HepG2 (cell line): Measurements from ENCODE around the gene GDAP1L1. TPM values are rescaled to one million over a fixed set of nuclear protein-coding genes. Genes with fewer than 3 reads are reported as not detected.

Source experiments
- E2F2 ChIP-seq: sonication (generic); formaldehyde crosslinking; IDR thresholded peaks from 2 replicates; pipeline ENCODE4 v1.4.0; 2020; ENCODE audit warnings: missing genetic modification reagents, borderline replicate concordance
- ETV6 ChIP-seq: sonication (generic); formaldehyde crosslinking; conservative IDR thresholded peaks from 2 replicates; pipeline ENCODE4 v1.4.0; 2020; ENCODE audit warnings: missing genetic modification reagents
- FOSL1 ChIP-seq: sonication (generic); formaldehyde crosslinking; IDR thresholded peaks from 2 replicates; pipeline ENCODE4 v1.9.0; 2021; ENCODE audit warnings: missing genetic modification reagents, borderline replicate concordance
- GFI1 ChIP-seq: sonication (generic); formaldehyde crosslinking; IDR thresholded peaks from 2 replicates; pipeline ENCODE4 v1.5.0; 2020; ENCODE audit warnings: missing genetic modification reagents, mild to moderate bottlenecking, borderline replicate concordance
- GPN1 ChIP-seq: sonication (generic); formaldehyde crosslinking; IDR thresholded peaks from 2 replicates; pipeline ENCODE4 v1.5.1; 2020; ENCODE audit warnings: missing genetic modification reagents, borderline replicate concordance
- HDAC6 ChIP-seq: fragments of 200-600 bp; sonication (generic); IDR thresholded peaks from 2 replicates; pipeline ENCODE4 v1.7.0; 2017; ENCODE audit warnings: mild to moderate bottlenecking, antibody characterized with exemption, low read length, low read depth
- HINFP ChIP-seq: sonication (generic); formaldehyde crosslinking; IDR thresholded peaks from 2 replicates; pipeline ENCODE4 v1.4.0; 2020; ENCODE audit warnings: low read depth, mild to moderate bottlenecking, missing genetic modification reagents
- HOXA3 ChIP-seq: sonication (generic); formaldehyde crosslinking; IDR thresholded peaks from 2 replicates; pipeline ENCODE4 v1.5.0; 2020; ENCODE audit warnings: missing genetic modification reagents
- NFATC3 ChIP-seq: sonication (generic); formaldehyde crosslinking; IDR thresholded peaks from 2 replicates; pipeline ENCODE4 v1.5.1; 2020; ENCODE audit warnings: mild to moderate bottlenecking, missing genetic modification reagents
- SYNCRIP ChIP-seq: fragments of 200-400 bp; formaldehyde crosslinking; IDR thresholded peaks from 2 replicates; pipeline ENCODE4 v1.6.1; 2018; ENCODE audit warnings: mild to moderate bottlenecking, low read depth, low read length; ENCODE audit not compliant: insufficient read depth
- TOE1 ChIP-seq: sonication (generic); formaldehyde crosslinking; IDR thresholded peaks from 2 replicates; pipeline ENCODE4 v1.4.0; 2020; ENCODE audit warnings: mild to moderate bottlenecking, missing genetic modification reagents
- YEATS2 ChIP-seq: sonication (generic); formaldehyde crosslinking; IDR thresholded peaks from 2 replicates; pipeline ENCODE4 v1.4.0; 2020; ENCODE audit warnings: missing genetic modification reagents, borderline replicate concordance
- YY1 ChIP-seq: IDR thresholded peaks from 2 replicates; pipeline ENCODE4 v1.6.1; 2011; ENCODE audit warnings: low read length, low read depth, moderate library complexity, mild to moderate bottlenecking; ENCODE audit not compliant: insufficient read depth, insufficient replicate concordance
- ZBTB20 ChIP-seq: sonication (generic); formaldehyde crosslinking; IDR thresholded peaks from 2 replicates; pipeline ENCODE4 v1.8.1; 2023; ENCODE audit warnings: missing genetic modification reagents, low read depth, mild to moderate bottlenecking, borderline replicate concordance
- ZBTB37 ChIP-seq: sonication (generic); formaldehyde crosslinking; IDR thresholded peaks from 2 replicates; pipeline ENCODE4 v1.4.0; 2020; ENCODE audit warnings: mild to moderate bottlenecking, missing genetic modification reagents
- ZFYVE20 ChIP-seq: sonication (generic); formaldehyde crosslinking; IDR thresholded peaks from 2 replicates; pipeline ENCODE4 v1.8.0; 2023; ENCODE audit warnings: low read depth, mild to moderate bottlenecking, moderate library complexity, missing genetic modification reagents, borderline replicate concordance
- ZNF331 ChIP-seq: sonication (generic); formaldehyde crosslinking; IDR thresholded peaks from 2 replicates; pipeline ENCODE4 v1.4.0; 2020; ENCODE audit warnings: missing genetic modification reagents
- ZNF350 ChIP-seq: sonication (generic); formaldehyde crosslinking; IDR thresholded peaks from 2 replicates; pipeline ENCODE4 v1.4.0; 2020; ENCODE audit warnings: mild to moderate bottlenecking, low read depth, missing genetic modification reagents, borderline replicate concordance
- ZNF530 ChIP-seq: sonication (generic); formaldehyde crosslinking; IDR thresholded peaks from 2 replicates; pipeline ENCODE4 v1.5.0; 2020; ENCODE audit warnings: low read depth, mild to moderate bottlenecking, missing genetic modification reagents
- ZNF564 ChIP-seq: sonication (generic); formaldehyde crosslinking; IDR thresholded peaks from 2 replicates; pipeline ENCODE4 v1.8.1; 2023; ENCODE audit warnings: mild to moderate bottlenecking, missing genetic modification reagents
- ZNF660 ChIP-seq: sonication (generic); formaldehyde crosslinking; IDR thresholded peaks from 2 replicates; pipeline ENCODE4 v1.5.1; 2020; ENCODE audit warnings: mild to moderate bottlenecking, low read depth, missing genetic modification reagents, borderline replicate concordance
- ZNF776 ChIP-seq: sonication (generic); formaldehyde crosslinking; IDR thresholded peaks from 2 replicates; pipeline ENCODE4 v1.4.0; 2020; ENCODE audit warnings: mild to moderate bottlenecking, missing genetic modification reagents
- ZNF83 ChIP-seq: sonication (generic); formaldehyde crosslinking; IDR thresholded peaks from 2 replicates; pipeline ENCODE4 v1.4.0; 2020; ENCODE audit warnings: missing genetic modification reagents, mild to moderate bottlenecking, borderline replicate concordance
- polyA plus RNA-seq, 8 experiments: library from polyadenylated mRNA; depleted of rRNA in 3 of 8; stranded (reverse) in 7 of 8; unstranded in 1 of 8; fragments of >200 nt; fragmentation: Illumina TruSeq in 4 of 8; extraction: Trizol in 4 of 8; gene quantifications; 2 replicates each; pipeline versions ENCODE4 v1.2.1 to v1.2.3, GENCODE V29; 2011 to 2016; ENCODE audit warnings: low read depth in 4 of 8, missing spikeins in 1 of 8, mixed read lengths in 1 of 8; ENCODE audit not compliant: insufficient read depth in 1 of 8
- total RNA-seq, 5 experiments: library from RNA; depleted of rRNA; stranded (reverse); fragments of >200 nt; fragmentation: Illumina TruSeq; extraction: Trizol; gene quantifications; 2 replicates each; pipeline ENCODE4 v1.2.3, GENCODE V29; 2016; ENCODE audit warnings: low read depth in 1 of 5
- TF ChIP-seq, protein P1 (sequence below): sonication (generic); formaldehyde crosslinking; IDR thresholded peaks from 2 replicates; pipeline ENCODE4 v1.4.0; 2020; ENCODE audit warnings: missing genetic modification reagents, borderline replicate concordance

The GDAP1L1 gene
- total and polyA plus RNA-seq, 2 of the 13 experiments (the other 11 are each of a cell fraction or from before 2014, with no cell fraction given) = 0.04 TPM; not detected in 1

DNA sequence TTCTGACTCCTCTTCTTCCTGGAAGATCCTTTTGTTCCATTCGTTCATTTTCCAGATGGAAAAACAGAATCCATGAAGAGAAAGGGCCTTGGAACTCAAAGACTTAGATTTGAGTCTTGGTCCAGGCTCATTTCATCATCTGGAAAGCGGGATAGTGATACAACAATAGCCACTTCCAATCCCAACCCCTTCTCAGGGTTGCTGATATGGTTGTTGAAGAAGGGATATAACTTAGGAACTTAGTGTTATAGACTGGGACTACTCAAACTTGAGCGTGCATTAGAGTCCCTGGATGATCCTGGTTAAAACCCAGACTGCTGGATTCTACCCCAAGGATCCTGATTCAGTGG lies 1.3 kb downstream of the GDAP1L1 start (continued):
- TF ChIP-seq, protein P1, sequence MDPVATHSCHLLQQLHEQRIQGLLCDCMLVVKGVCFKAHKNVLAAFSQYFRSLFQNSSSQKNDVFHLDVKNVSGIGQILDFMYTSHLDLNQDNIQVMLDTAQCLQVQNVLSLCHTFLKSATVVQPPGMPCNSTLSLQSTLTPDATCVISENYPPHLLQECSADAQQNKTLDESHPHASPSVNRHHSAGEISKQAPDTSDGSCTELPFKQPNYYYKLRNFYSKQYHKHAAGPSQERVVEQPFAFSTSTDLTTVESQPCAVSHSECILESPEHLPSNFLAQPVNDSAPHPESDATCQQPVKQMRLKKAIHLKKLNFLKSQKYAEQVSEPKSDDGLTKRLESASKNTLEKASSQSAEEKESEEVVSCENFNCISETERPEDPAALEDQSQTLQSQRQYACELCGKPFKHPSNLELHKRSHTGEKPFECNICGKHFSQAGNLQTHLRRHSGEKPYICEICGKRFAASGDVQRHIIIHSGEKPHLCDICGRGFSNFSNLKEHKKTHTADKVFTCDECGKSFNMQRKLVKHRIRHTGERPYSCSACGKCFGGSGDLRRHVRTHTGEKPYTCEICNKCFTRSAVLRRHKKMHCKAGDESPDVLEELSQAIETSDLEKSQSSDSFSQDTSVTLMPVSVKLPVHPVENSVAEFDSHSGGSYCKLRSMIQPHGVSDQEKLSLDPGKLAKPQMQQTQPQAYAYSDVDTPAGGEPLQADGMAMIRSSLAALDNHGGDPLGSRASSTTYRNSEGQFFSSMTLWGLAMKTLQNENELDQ (CRISPR knock-in tag) = no peak
- no peak; the same call in 1 of the 2 replicates for TF ChIP-seq ZNF350 (CRISPR knock-in tag)
- no peak for TF ChIP-seq ZNF564 (CRISPR knock-in tag)
- TF ChIP-seq ZBTB20 (CRISPR knock-in tag) = no peak
- no peak for TF ChIP-seq FOSL1
- TF ChIP-seq ZNF331 (CRISPR knock-in tag) = no peak
- no peak for TF ChIP-seq YY1
- no peak for TF ChIP-seq NFATC3 (CRISPR knock-in tag)
- no peak; the same call in 1 of the 2 replicates for TF ChIP-seq ZNF776 (CRISPR knock-in tag)
- TF ChIP-seq ZNF83 = no peak
- no peak for TF ChIP-seq SYNCRIP
- no peak for TF ChIP-seq HOXA3 (CRISPR knock-in tag)
- no peak for TF ChIP-seq TOE1
- no peak for TF ChIP-seq ETV6 (CRISPR knock-in tag)
- TF ChIP-seq ZNF530 (CRISPR knock-in tag) = no peak
- TF ChIP-seq ZNF660 (CRISPR knock-in tag) = no peak
- TF ChIP-seq HDAC6 = no peak
- peak; percentile 15; the same call in 1 of the 2 replicates for TF ChIP-seq ZFYVE20 (CRISPR knock-in tag)
- no peak for TF ChIP-seq HINFP (CRISPR knock-in tag)
- TF ChIP-seq E2F2 = no peak
- no peak for TF ChIP-seq GPN1 (CRISPR knock-in tag)
- TF ChIP-seq ZBTB37 (CRISPR knock-in tag) = peak; percentile 4; the same call in 1 of the 2 replicates
- 0 out of 2 replicates have a peak, but pooled peaks have one; percentile 1 for TF ChIP-seq GFI1
- TF ChIP-seq YEATS2 (CRISPR knock-in tag) = no peak
